Mammary epithelial cell (primary cell): ENCODE data around the gene MAPRE2.

Experiments
- EZH2 ChIP-seq: IDR thresholded peaks from 2 replicates; pipeline ENCODE4 v1.6.1; 2012; ENCODE audit warnings: low read length, inconsistent platforms, borderline replicate concordance
- TF ChIP-seq, protein P1 (sequence below), 2 donors: IDR thresholded peaks in 1 of 2; conservative IDR thresholded peaks in 1 of 2; 2 replicates each; pipeline ENCODE4 v1.5.1; 2011 to 2012; ENCODE audit warnings: inconsistent platforms in 2 of 2, low read length in 2 of 2, mild to moderate bottlenecking in 2 of 2, control low read depth in 1 of 2, low read depth in 1 of 2; ENCODE audit not compliant: insufficient read depth in 1 of 2; ENCODE audit errors: extremely low read depth in 1 of 2

DNA sequence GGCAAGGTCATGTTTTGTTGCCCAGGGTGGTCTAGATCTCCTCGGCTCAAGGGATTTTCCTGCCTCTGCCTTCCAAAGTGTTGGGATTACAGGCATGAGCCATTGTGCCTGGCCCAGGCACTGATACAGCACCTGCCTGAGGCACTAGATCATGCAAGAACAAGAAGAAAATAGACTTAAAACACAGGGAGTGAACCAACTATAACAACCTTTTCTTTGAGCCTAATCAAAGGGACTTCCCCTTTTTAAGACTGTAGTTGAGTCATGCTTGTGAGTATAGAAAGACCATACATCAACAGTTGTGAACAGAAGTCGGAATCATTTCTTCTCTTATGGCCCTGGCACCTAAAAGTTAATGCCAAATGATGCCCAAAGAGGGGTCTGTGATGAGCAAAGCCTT, 47.9 kb upstream of the MAPRE2 start:
- TF ChIP-seq, protein P1, sequence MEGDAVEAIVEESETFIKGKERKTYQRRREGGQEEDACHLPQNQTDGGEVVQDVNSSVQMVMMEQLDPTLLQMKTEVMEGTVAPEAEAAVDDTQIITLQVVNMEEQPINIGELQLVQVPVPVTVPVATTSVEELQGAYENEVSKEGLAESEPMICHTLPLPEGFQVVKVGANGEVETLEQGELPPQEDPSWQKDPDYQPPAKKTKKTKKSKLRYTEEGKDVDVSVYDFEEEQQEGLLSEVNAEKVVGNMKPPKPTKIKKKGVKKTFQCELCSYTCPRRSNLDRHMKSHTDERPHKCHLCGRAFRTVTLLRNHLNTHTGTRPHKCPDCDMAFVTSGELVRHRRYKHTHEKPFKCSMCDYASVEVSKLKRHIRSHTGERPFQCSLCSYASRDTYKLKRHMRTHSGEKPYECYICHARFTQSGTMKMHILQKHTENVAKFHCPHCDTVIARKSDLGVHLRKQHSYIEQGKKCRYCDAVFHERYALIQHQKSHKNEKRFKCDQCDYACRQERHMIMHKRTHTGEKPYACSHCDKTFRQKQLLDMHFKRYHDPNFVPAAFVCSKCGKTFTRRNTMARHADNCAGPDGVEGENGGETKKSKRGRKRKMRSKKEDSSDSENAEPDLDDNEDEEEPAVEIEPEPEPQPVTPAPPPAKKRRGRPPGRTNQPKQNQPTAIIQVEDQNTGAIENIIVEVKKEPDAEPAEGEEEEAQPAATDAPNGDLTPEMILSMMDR (conservative IDR thresholded peaks at IDR 0.05 in 1 of 2, IDR thresholded peaks at IDR 0.05 in 1 of 2; ENCODE audit: extremely low read depth in 1 of 2, insufficient read depth in 1 of 2, low read depth in 1 of 2, low read length in 2 of 2), result no peak
- TF ChIP-seq EZH2, result no peak
